DND-41 (cell line): ENCODE data around the gene COQ8B.

Experiments
- EZH2 ChIP-seq: IDR thresholded peaks from 3 replicates; pipeline ENCODE4 v1.6.1; 2012; ENCODE audit warnings: borderline replicate concordance, low read depth, mild to moderate bottlenecking, moderate library complexity, low read length, inconsistent platforms; ENCODE audit not compliant: severe bottlenecking
- TF ChIP-seq, protein P1 (sequence below): IDR thresholded peaks from 2 replicates; pipeline ENCODE4 v1.5.1; 2012; ENCODE audit warnings: borderline replicate concordance, low read length, moderate library complexity, mild to moderate bottlenecking; ENCODE audit not compliant: poor library complexity, severe bottlenecking; ENCODE audit errors: extremely low read depth

- TF ChIP-seq EZH2 = no peak
- TF ChIP-seq, protein P1, sequence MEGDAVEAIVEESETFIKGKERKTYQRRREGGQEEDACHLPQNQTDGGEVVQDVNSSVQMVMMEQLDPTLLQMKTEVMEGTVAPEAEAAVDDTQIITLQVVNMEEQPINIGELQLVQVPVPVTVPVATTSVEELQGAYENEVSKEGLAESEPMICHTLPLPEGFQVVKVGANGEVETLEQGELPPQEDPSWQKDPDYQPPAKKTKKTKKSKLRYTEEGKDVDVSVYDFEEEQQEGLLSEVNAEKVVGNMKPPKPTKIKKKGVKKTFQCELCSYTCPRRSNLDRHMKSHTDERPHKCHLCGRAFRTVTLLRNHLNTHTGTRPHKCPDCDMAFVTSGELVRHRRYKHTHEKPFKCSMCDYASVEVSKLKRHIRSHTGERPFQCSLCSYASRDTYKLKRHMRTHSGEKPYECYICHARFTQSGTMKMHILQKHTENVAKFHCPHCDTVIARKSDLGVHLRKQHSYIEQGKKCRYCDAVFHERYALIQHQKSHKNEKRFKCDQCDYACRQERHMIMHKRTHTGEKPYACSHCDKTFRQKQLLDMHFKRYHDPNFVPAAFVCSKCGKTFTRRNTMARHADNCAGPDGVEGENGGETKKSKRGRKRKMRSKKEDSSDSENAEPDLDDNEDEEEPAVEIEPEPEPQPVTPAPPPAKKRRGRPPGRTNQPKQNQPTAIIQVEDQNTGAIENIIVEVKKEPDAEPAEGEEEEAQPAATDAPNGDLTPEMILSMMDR = no peak
Measured at GRCh38 chr19:40690050-40690692, 26.5 kb downstream of the COQ8B start, which contains the start of gene NUMBL.
